ENCODE data around the gene GLG1. TPM values are rescaled to one million over a fixed set of nuclear protein-coding genes. Genes with fewer than 3 reads are reported as not detected.
"Not testable (repeated sequence)": the region's sequence is repeated elsewhere in the genome, so short reads cannot be mapped to it uniquely, and the experiment has no call there.

Gene GLG1
- total RNA-seq, 1 donor from 2014 or later, result 72.1 TPM

DNA sequence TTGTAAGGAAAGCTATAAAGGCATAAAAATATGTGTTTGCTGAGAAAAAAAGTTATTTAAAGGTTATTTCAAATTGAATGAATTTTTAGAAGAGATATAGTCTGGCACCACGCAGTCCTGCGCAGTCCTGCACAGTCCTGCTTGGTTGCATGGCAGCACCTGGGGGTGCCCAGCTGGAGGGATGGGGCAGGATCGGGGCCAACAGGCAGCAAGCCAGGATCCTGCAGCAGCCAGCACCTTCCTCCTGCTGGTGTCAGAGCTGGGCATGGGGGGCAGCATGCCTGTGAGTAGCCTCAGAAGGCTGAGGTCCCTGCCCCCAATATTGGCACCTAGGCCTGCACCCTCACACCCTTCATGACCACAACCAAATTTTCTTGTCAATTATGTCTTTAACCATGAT lies 46.0 kb downstream of the GLG1 start:
- no peak for DNase-seq (ENCODE audit: low read depth)
- no peak for TF ChIP-seq CTCF (conservative IDR thresholded peaks at IDR 0.05; ENCODE audit: low read depth, low read length)
- no peak overlapping the region for H3K4me3 ChIP-seq (ENCODE audit: low read depth, low read length)

- DNase-seq (ENCODE audit: low read depth), result no peak
- H3K4me3 ChIP-seq (ENCODE audit: low read depth, low read length), result no peak overlapping the region
- TF ChIP-seq CTCF (conservative IDR thresholded peaks at IDR 0.05; ENCODE audit: low read depth, low read length), result no peak
Measured at GRCh38 chr16:74558873-74559272, 48.0 kb downstream of the GLG1 start.

- no peak for TF ChIP-seq CTCF (conservative IDR thresholded peaks at IDR 0.05; ENCODE audit: low read depth, low read length)
- DNase-seq (ENCODE audit: low read depth), result no peak
- no peak overlapping the region for H3K4me3 ChIP-seq (ENCODE audit: low read depth, low read length)
Measured at GRCh38 chr16:74557275-74557674, 49.6 kb downstream of the GLG1 start.

- no peak for DNase-seq (ENCODE audit: low read depth)
- no peak for TF ChIP-seq CTCF (conservative IDR thresholded peaks at IDR 0.05; ENCODE audit: low read depth, low read length)
- no peak overlapping the region for H3K4me3 ChIP-seq (ENCODE audit: low read depth, low read length)
Measured at GRCh38 chr16:74556375-74556922, 50.5 kb downstream of the GLG1 start.

DNA sequence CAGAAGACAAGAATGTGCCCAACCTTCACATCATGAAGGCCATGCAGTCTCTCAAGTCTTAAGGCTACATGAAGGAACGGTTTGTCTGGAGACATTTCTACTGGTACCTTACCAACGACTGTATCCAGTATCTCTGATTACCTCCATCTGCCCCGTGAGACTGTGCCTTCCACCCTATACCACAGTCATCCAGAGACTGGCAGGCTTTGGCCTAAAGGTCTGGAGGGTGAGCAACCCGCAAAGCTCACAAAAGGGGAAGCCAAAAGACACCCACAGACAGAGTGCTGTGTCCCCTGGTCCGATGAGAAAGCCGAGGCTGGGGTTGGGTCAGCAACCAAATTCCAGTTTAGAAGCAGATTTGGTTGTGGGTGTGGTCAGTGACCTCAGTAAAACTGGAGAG lies 54.6 kb downstream of the GLG1 start:
- DNase-seq (ENCODE audit: low read depth); H3K4me3 ChIP-seq (ENCODE audit: low read depth, low read length): not testable (repeated sequence)

- DNase-seq (ENCODE audit: low read depth); H3K4me3 ChIP-seq (ENCODE audit: low read depth, low read length): not testable (repeated sequence)
Measured at GRCh38 chr16:74550227-74551019, 56.5 kb downstream of the GLG1 start.

DNA sequence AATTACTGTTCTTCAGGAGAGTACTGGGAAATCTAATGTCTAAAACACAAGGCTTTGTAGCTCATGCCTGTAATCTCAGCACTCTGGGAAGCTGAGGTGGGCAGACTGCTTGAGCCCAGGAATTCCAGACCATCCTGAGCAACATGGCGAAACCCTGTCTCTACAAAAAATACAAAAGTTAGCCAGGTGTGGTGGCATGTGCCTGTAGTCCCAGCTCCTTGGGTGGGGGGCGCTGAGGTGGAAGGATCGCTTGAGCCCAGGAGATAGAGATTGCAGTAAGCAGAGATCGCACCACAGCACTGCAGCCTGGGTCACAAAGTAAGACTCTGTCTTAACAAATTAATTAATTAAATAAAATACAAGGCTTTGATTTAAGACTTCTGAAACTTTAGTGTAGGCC lies 60.8 kb downstream of the GLG1 start:
- DNase-seq (ENCODE audit: low read depth); H3K4me3 ChIP-seq (ENCODE audit: low read depth, low read length): not testable (repeated sequence)

- not testable (repeated sequence) for H3K4me3 ChIP-seq (ENCODE audit: low read depth, low read length); DNase-seq (ENCODE audit: low read depth)
Measured at GRCh38 chr16:74542911-74543578, 63.9 kb downstream of the GLG1 start.

- DNase-seq (ENCODE audit: low read depth); H3K4me3 ChIP-seq (ENCODE audit: low read depth, low read length): not testable (repeated sequence)
Measured at GRCh38 chr16:74540663-74541062, 66.3 kb downstream of the GLG1 start.

DNA sequence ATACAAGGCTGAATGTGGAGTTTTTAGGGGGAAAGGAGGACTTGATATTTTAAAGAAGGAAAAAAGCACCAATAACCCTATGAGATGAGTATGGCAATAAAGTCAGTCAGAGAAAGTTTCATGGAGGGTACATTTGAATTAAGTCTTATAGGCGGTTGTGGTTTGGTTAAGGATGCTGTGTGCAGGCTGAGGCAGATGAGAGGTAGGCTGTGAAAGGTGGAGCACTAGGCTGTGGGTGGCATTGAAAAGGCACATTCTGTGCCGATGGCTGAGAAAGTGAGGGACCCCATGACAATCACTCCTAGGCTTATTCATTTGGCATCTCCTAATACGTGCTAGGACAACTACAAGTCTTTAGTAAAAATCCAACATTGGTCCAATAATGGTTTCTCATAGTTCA lies 68.1 kb downstream of the GLG1 start:
- not testable (repeated sequence) for DNase-seq (ENCODE audit: low read depth); H3K4me3 ChIP-seq (ENCODE audit: low read depth, low read length)

DNA sequence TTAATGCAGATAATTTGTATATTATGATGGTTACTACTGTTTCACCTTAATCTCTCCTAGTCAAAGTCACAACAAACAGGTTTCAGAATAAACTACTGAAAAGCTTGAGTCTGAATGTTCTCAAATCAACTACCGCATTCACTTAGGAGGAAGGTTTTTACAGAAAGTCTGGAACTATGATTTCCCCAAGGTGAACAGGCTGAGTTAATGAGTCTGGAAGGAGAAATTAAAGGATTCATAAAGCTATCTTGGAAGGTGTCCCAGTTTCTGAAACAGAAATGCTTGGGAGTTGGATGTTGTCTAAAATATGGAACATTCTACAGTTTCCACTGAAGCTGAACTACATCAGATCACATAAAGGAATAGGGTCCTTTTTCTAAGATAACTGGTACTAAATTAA lies 69.2 kb downstream of the GLG1 start:
- not testable (repeated sequence) for DNase-seq (ENCODE audit: low read depth); H3K4me3 ChIP-seq (ENCODE audit: low read depth, low read length)

DNA sequence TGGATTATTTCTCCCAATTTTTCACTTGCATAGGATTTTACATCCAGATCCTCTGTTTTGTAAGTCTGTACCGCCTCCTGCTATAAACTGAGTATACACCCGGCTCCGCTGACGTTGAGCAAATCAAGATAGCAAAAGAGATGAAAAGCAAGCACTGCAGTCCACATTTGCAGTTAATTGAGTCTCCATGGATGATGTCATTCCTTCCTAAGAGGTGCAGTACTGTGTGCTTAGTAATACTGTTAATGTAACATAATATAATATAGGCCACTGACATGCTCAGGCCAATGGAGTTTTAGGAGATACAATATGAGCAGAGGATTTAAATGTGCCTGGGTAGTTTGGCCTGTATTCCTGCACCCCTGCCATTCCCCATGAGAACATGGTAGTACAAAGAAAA lies 72.3 kb downstream of the GLG1 start:
- H3K4me3 ChIP-seq (ENCODE audit: low read depth, low read length); DNase-seq (ENCODE audit: low read depth): not testable (repeated sequence)
